Transverse colon (tissue), 3 donors: Measurements from ENCODE around the gene RNF125.

ENCODE experiments used
- POLR2A ChIP-seq: fragments of 450-650 bp; IDR thresholded peaks from one replicate; pipeline ENCODE4 v1.6.1; 2016; ENCODE audit warnings: antibody characterized with exemption, mild to moderate bottlenecking, moderate library complexity
- TF ChIP-seq, protein P1 (sequence below), 5 experiments: fragments of 200-600 bp in 3 of 5; fragments of 450-650 bp in 2 of 5; sonication (generic) in 3 of 5; IDR thresholded peaks; 1 replicate in 2 of 5; 2 replicates in 3 of 5; pipeline ENCODE4 v1.5.1; 2016 to 2017; ENCODE audit warnings: antibody characterized with exemption in 5 of 5, inconsistent platforms in 3 of 5, mild to moderate bottlenecking in 2 of 5, moderate library complexity in 1 of 5

DNA sequence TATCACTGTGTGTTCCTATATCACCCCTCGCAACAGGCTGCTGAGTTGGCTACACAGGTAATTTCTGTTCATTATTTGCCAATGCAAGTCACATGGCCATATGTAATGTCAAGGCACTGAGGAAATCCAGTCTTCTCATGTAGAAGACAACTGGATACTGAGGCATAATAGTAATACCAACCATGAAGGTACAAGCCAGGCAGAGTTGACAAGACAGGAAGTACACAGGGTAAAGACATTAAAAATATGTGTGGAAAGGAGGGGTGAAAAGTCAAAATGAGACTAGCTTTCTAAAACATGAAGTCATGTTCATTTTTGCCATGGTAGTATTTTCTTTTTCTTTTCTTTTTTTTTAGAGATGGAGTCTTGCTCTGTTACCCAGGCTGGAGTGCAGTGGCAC lies 55.6 kb downstream of the RNF125 start:
- no peak for TF ChIP-seq POLR2A
- TF ChIP-seq, protein P1, sequence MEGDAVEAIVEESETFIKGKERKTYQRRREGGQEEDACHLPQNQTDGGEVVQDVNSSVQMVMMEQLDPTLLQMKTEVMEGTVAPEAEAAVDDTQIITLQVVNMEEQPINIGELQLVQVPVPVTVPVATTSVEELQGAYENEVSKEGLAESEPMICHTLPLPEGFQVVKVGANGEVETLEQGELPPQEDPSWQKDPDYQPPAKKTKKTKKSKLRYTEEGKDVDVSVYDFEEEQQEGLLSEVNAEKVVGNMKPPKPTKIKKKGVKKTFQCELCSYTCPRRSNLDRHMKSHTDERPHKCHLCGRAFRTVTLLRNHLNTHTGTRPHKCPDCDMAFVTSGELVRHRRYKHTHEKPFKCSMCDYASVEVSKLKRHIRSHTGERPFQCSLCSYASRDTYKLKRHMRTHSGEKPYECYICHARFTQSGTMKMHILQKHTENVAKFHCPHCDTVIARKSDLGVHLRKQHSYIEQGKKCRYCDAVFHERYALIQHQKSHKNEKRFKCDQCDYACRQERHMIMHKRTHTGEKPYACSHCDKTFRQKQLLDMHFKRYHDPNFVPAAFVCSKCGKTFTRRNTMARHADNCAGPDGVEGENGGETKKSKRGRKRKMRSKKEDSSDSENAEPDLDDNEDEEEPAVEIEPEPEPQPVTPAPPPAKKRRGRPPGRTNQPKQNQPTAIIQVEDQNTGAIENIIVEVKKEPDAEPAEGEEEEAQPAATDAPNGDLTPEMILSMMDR (IDR thresholded peaks at IDR 0.05), result no peak
